Fibroblast of lung (primary cell): Measurements from ENCODE around the gene MRPL14. TPM values are rescaled to one million over a fixed set of nuclear protein-coding genes. Genes with fewer than 3 reads are reported as not detected.
A peak's percentile ranks its signal among the peaks of the same experiment; 100 is the strongest.

Experiments
- DNase-seq, 2 donors: peaks; one replicate each; pipeline versions ENCODE4 v3.0.0 to v3.0.0-alpha.2; 2010; ENCODE audit warnings: low read depth in 2 of 2
- H2AFZ ChIP-seq: 2 replicates; pipeline ENCODE4 v1.5.1; 2012; ENCODE audit warnings: low read length, control low read depth, inconsistent platforms
- H3K27ac ChIP-seq: 2 replicates; pipeline ENCODE4 v1.5.1; 2011; ENCODE audit warnings: low read length, control low read depth; ENCODE audit not compliant: insufficient read depth
- H3K27me3 ChIP-seq: 2 replicates; pipeline ENCODE4 v1.5.1; 2011; ENCODE audit warnings: mild to moderate bottlenecking, low read length; ENCODE audit not compliant: control insufficient read depth, insufficient read depth
- H3K36me3 ChIP-seq: 2 replicates; pipeline ENCODE4 v1.5.1; 2011; ENCODE audit warnings: low read length; ENCODE audit not compliant: control insufficient read depth, insufficient read depth
- H3K4me1 ChIP-seq: 2 replicates; pipeline ENCODE4 v1.5.1; 2011; ENCODE audit warnings: low read length; ENCODE audit not compliant: control insufficient read depth, insufficient read depth; ENCODE audit errors: extremely low read depth
- H3K4me2 ChIP-seq: 2 replicates; pipeline ENCODE4 v1.5.1; 2011; ENCODE audit warnings: low read length, control low read depth; ENCODE audit not compliant: insufficient read depth; ENCODE audit errors: extremely low read depth
- H3K4me3 ChIP-seq, 4 experiments: fragments of 200-600 bp in 1 of 4; sonication (generic) in 1 of 4; replicated peaks in 1 of 4; 2 replicates each; pipeline ENCODE4 v1.5.1; 2011 to 2016; ENCODE audit warnings: low read length in 4 of 4, low read depth in 3 of 4, mild to moderate bottlenecking in 3 of 4, control low read depth in 2 of 4, inconsistent platforms in 1 of 4, mixed read lengths in 1 of 4; ENCODE audit not compliant: insufficient read depth in 1 of 4; ENCODE audit errors: control extremely low read depth in 1 of 4
- H3K79me2 ChIP-seq: 2 replicates; pipeline ENCODE4 v1.5.1; 2012; ENCODE audit warnings: mild to moderate bottlenecking, low read length, inconsistent platforms; ENCODE audit not compliant: control insufficient read depth, insufficient read depth
- H3K9ac ChIP-seq: 2 replicates; pipeline ENCODE4 v1.5.1; 2011; ENCODE audit warnings: mild to moderate bottlenecking, low read length, control low read depth; ENCODE audit not compliant: insufficient read depth
- H3K9me3 ChIP-seq: 2 replicates; pipeline ENCODE4 v1.5.1; 2012; ENCODE audit warnings: low read depth, low read length; ENCODE audit not compliant: control insufficient read depth, insufficient read depth
- H4K20me1 ChIP-seq: 2 replicates; pipeline ENCODE4 v1.5.1; 2011; ENCODE audit warnings: low read length; ENCODE audit not compliant: control insufficient read depth, insufficient read depth; ENCODE audit errors: extremely low read depth
- CTCF ChIP-seq, 2 donors: IDR thresholded peaks in 1 of 2; conservative IDR thresholded peaks in 1 of 2; 1 replicate in 1 of 2; 2 replicates in 1 of 2; pipeline ENCODE4 v1.5.1; 2011 to 2012; ENCODE audit warnings: low read length in 2 of 2, control low read depth in 1 of 2, inconsistent platforms in 1 of 2, low read depth in 1 of 2, mild to moderate bottlenecking in 1 of 2
- EZH2 ChIP-seq: IDR thresholded peaks from 2 replicates; pipeline ENCODE4 v1.5.1; 2012; ENCODE audit warnings: low read length, control low read depth, mild to moderate bottlenecking; ENCODE audit errors: missing control alignments
- polyA plus RNA-seq, 2 donors: library from polyadenylated mRNA; depleted of rRNA in 1 of 2; stranded (reverse) in 1 of 2; unstranded in 1 of 2; fragments of >200 nt; gene quantifications; 2 replicates each; pipeline ENCODE4 v1.2.1, GENCODE V29; 2011 to 2012; ENCODE audit warnings: missing spikeins in 1 of 2
- total RNA-seq: library from RNA; depleted of rRNA; stranded (reverse); fragments of >200 nt; gene quantifications from 2 replicates; pipeline ENCODE4 v1.2.1, GENCODE V29; 2014

The MRPL14 gene
- total and polyA plus RNA-seq, 2 donors (not counting 1 experiment from before 2014, with no cell fraction given): 36.2 to 60.6 TPM

- Histone ChIP-seq H3K27ac (peak overlapping the region; percentile 49), H3K4me1 (peaks cover 55% of the 10 kb centered on the region), H3K9ac (no peak overlapping the region), H2AFZ (no peak overlapping the region), H3K4me3 (no peak overlapping the region), H3K27me3 (no peaks in the 10 kb centered on the region), H3K79me2 (no peaks in the 10 kb centered on the region), H3K4me2 (no peak overlapping the region), H3K36me3 (no peaks in the 10 kb centered on the region), H4K20me1 (no peaks in the 10 kb centered on the region), H3K9me3 (no peaks in the 10 kb centered on the region)
- DNase-seq: no peak
- TF ChIP-seq CTCF (conservative IDR thresholded peaks at IDR 0.05 in 1 of 2, IDR thresholded peaks at IDR 0.05 in 1 of 2; ENCODE audit: low read depth in 1 of 2, low read length in 2 of 2) (no peak), EZH2 (no peak)
These were observed 63.6 kb downstream of the MRPL14 start for GRCh38 chr6:44063561-44064059.

Other genes with a start within 250 kb of the MRPL14 start
- gene TMEM63B, start 102 bp upstream of the MRPL14 start, total RNA-seq: 22.9 and 42.1 TPM in 2 replicates
- 32.2 and 47.6 TPM in 2 replicates for gene TMEM63B, start 102 bp upstream of the MRPL14 start, polyA plus RNA-seq
- gene CAPN11, start 31.4 kb upstream of the MRPL14 start, total RNA-seq: not detected in 2 replicates
- gene CAPN11, start 31.4 kb upstream of the MRPL14 start, polyA plus RNA-seq: not detected in 2 replicates
- not detected in 2 replicates for gene MYMX, start 89.5 kb upstream of the MRPL14 start, total RNA-seq
- gene MYMX, start 89.5 kb upstream of the MRPL14 start, polyA plus RNA-seq: not detected in 2 replicates
- 7.7 and 13.4 TPM in 2 replicates for gene SLC29A1, start 96.1 kb upstream of the MRPL14 start, total RNA-seq
- gene SLC29A1, start 96.1 kb upstream of the MRPL14 start, polyA plus RNA-seq: 21.9 and 43.6 TPM in 2 replicates
- gene HSP90AB1, start 119.6 kb upstream of the MRPL14 start, total RNA-seq: 449 and 452 TPM in 2 replicates
- 775 and 1,146 TPM in 2 replicates for gene HSP90AB1, start 119.6 kb upstream of the MRPL14 start, polyA plus RNA-seq
- 57.0 and 88.4 TPM in 2 replicates for gene SLC35B2, start 130.1 kb upstream of the MRPL14 start, total RNA-seq
- gene SLC35B2, start 130.1 kb upstream of the MRPL14 start, polyA plus RNA-seq: 89.4 and 94.1 TPM in 2 replicates
- gene NFKBIE, start 138.1 kb upstream of the MRPL14 start, total RNA-seq: 5.4 and 6.4 TPM in 2 replicates
- gene NFKBIE, start 138.1 kb upstream of the MRPL14 start, polyA plus RNA-seq: 1.6 and 3.7 TPM in 2 replicates
- under 0.01 TPM in 2 replicates for gene TMEM151B, start 143.0 kb upstream of the MRPL14 start, total RNA-seq
- gene TMEM151B, start 143.0 kb upstream of the MRPL14 start, polyA plus RNA-seq: not detected in 2 replicates
- gene AARS2, start 185.9 kb upstream of the MRPL14 start, total RNA-seq: 16.4 and 24.3 TPM in 2 replicates
- gene AARS2, start 185.9 kb upstream of the MRPL14 start, polyA plus RNA-seq: 3.4 and 5.5 TPM in 2 replicates
- under 0.01 TPM in 1 of 2 replicates, not detected in the other for gene SPATS1, start 215.2 kb upstream of the MRPL14 start, total RNA-seq
- gene SPATS1, start 215.2 kb upstream of the MRPL14 start, polyA plus RNA-seq: not detected in 2 replicates